ENCODE measurements around the gene GIMAP5. TPM values are rescaled to one million over a fixed set of nuclear protein-coding genes. Genes with fewer than 3 reads are reported as not detected.

Gene GIMAP5
- polyA plus RNA-seq, 1 donor (not counting 4 experiments of a cell fraction or from before 2014, with no cell fraction given), result not detected

- DNase-seq (ENCODE audit: low read depth, low spot score) (no peak), FAIRE-seq (no peak)
- no peak overlapping the region for H3K27ac ChIP-seq (ENCODE audit: control insufficient read depth, insufficient read depth, low read length)
- H3K4me1 ChIP-seq (ENCODE audit: control insufficient read depth, extremely low read depth, insufficient read depth, low read length), result no peaks in the 10 kb centered on the region
- H3K9me1 ChIP-seq (ENCODE audit: control insufficient read depth, extremely low read depth, insufficient read depth, low read length), result no peaks in the 10 kb centered on the region
- H2AFZ ChIP-seq (ENCODE audit: control insufficient read depth, low read length), result no peak overlapping the region
- dilution Hi-C loops (cut with MboI; ENCODE audit: extremely low pct_ligation_motif_present, low sequenced_read_pairs), result no loop called here
- no peak overlapping the region for H3K4me2 ChIP-seq (ENCODE audit: control insufficient read depth, extremely low read depth, insufficient read depth, low read depth, low read length)
- no peaks in the 10 kb centered on the region for H3K79me2 ChIP-seq (ENCODE audit: control insufficient read depth, insufficient read depth, low read length)
- no peaks in the 10 kb centered on the region for H3K36me3 ChIP-seq (ENCODE audit: control insufficient read depth in 2 of 2, extremely low read depth in 1 of 2, insufficient read depth in 2 of 2, low read length in 2 of 2)
- peaks cover 7% of the 10 kb centered on the region for H3K27me3 ChIP-seq (ENCODE audit: control insufficient read depth, extremely low read depth, insufficient read depth, low read length)
- H4K20me1 ChIP-seq (ENCODE audit: control insufficient read depth, extremely low read depth, insufficient read depth, low read length), result no peaks in the 10 kb centered on the region
- no peaks in the 10 kb centered on the region for H3K9me3 ChIP-seq (ENCODE audit: control insufficient read depth, low read depth, low read length)
- TF ChIP-seq EZH2 (IDR thresholded peaks at IDR 0.05; ENCODE audit: low read length) (no peak), CTCF (optimal IDR thresholded peaks at IDR 0.05 in 1 of 3, IDR thresholded peaks at IDR 0.05 in 1 of 3, conservative IDR thresholded peaks at IDR 0.05 in 1 of 3; ENCODE audit: extremely low read depth in 1 of 3, insufficient read depth in 2 of 3, low read length in 3 of 3) (no peak)
- no peak overlapping the region for H3K4me3 ChIP-seq (ENCODE audit: control insufficient read depth in 2 of 3, extremely low read depth in 1 of 3, insufficient read depth in 2 of 3, low read depth in 1 of 3, low read length in 3 of 3)
- no peak overlapping the region for H3K9ac ChIP-seq (ENCODE audit: control insufficient read depth, extremely low read depth, insufficient read depth, low read length)
These were observed 47.0 kb downstream of the GIMAP5 start for GRCh38 chr7:150784120-150784736.

GRCh38 chr7:150784954-150785353 lies 47.7 kb downstream of the GIMAP5 start:
- no peaks in the 10 kb centered on the region for H3K4me1 ChIP-seq (ENCODE audit: control insufficient read depth, extremely low read depth, insufficient read depth, low read length)
- no peak overlapping the region for H3K27ac ChIP-seq (ENCODE audit: control insufficient read depth, insufficient read depth, low read length)
- H3K9me1 ChIP-seq (ENCODE audit: control insufficient read depth, extremely low read depth, insufficient read depth, low read length), result no peaks in the 10 kb centered on the region
- H3K27me3 ChIP-seq (ENCODE audit: control insufficient read depth, extremely low read depth, insufficient read depth, low read length), result peaks cover 10% of the 10 kb centered on the region
- dilution Hi-C loops (cut with MboI; ENCODE audit: extremely low pct_ligation_motif_present, low sequenced_read_pairs), result no loop called here
- FAIRE-seq (no peak), DNase-seq (ENCODE audit: low read depth, low spot score) (no peak)
- no peak overlapping the region for H3K9ac ChIP-seq (ENCODE audit: control insufficient read depth, extremely low read depth, insufficient read depth, low read length)
- H3K36me3 ChIP-seq (ENCODE audit: control insufficient read depth in 2 of 2, extremely low read depth in 1 of 2, insufficient read depth in 2 of 2, low read length in 2 of 2), result no peaks in the 10 kb centered on the region
- H3K79me2 ChIP-seq (ENCODE audit: control insufficient read depth, insufficient read depth, low read length), result no peaks in the 10 kb centered on the region
- no peaks in the 10 kb centered on the region for H4K20me1 ChIP-seq (ENCODE audit: control insufficient read depth, extremely low read depth, insufficient read depth, low read length)
- no peak overlapping the region for H3K4me2 ChIP-seq (ENCODE audit: control insufficient read depth, extremely low read depth, insufficient read depth, low read depth, low read length)
- H3K9me3 ChIP-seq (ENCODE audit: control insufficient read depth, low read depth, low read length), result no peaks in the 10 kb centered on the region
- TF ChIP-seq EZH2 (IDR thresholded peaks at IDR 0.05; ENCODE audit: low read length) (no peak), CTCF (optimal IDR thresholded peaks at IDR 0.05 in 1 of 3, IDR thresholded peaks at IDR 0.05 in 1 of 3, conservative IDR thresholded peaks at IDR 0.05 in 1 of 3; ENCODE audit: extremely low read depth in 1 of 3, insufficient read depth in 2 of 3, low read length in 3 of 3) (no peak)
- H2AFZ ChIP-seq (ENCODE audit: control insufficient read depth, low read length), result no peak overlapping the region
- H3K4me3 ChIP-seq (ENCODE audit: control insufficient read depth in 2 of 3, extremely low read depth in 1 of 3, insufficient read depth in 2 of 3, low read depth in 1 of 3, low read length in 3 of 3), result no peak overlapping the region
